NCI-H748 treated with DMSO at 0.1 percent for 48 hours (cell line): Measurements from ENCODE around the gene DPEP1.

Source experiments
- DNase-seq: peaks from one replicate; lab custom pipeline; 2025; lab: John Stamatoyannopoulos, UW

DPEP1 gene

DNA sequence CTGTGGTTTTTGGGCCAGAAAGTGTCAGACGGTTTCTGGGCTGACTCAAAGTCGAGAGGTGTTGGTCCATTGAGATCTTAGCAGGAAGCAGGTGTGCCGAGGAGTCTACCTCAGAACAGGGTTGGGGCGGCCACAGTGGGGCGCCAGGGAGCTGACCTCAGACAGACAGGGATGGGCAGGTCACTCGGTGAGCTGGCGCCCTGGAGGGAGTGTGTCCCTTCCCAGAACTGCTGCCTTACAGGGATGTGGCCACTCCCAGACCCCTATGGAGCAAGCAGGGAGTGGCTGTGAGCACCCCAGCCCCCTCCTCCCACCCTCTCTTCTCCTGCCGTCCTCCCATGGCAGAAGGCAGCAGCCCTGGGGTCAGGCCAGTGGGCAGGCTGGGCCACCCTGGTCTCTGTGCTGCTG is 14.0 kb upstream of the DPEP1 start:
- no peak for DNase-seq

DNA sequence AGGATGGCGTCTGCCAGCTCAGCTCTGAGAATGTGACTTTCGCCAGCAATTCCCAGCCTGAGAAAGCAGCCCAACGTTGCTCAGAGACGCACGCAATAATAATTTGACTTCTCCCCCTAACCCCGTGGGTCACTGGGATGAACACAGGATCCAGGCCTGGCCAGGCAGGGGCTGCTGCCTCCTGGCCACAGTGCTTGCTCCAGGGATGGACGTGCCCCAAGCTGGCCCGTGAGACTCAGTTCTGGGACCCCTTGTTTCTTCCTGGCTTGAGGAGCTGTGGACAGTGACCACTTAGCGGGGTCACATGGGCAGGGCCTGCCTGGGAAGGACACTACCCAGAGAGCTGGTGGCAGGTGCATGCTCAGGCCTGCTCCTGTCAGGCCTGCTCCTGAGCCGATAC is 13.5 kb upstream of the DPEP1 start:
- DNase-seq, result no peak

DNA sequence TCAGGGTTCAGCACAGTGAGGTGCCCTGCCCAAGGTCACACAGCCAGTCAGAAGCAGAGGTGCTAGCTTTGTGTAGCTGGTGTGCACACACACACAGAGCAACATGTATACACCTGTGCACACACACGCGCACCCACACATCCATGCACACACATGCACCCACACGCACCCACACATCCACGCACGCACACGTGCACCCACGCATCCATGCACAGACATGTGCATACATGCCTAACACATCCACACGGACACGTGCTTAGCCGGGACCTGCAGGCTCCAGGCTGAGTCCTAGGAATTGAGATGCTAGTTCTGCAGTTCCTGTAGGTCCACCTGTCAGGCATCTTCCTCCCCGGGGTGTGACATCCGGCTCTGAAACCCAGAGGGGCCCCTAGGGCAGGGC is 13.0 kb upstream of the DPEP1 start:
- DNase-seq, result no peak

DNA sequence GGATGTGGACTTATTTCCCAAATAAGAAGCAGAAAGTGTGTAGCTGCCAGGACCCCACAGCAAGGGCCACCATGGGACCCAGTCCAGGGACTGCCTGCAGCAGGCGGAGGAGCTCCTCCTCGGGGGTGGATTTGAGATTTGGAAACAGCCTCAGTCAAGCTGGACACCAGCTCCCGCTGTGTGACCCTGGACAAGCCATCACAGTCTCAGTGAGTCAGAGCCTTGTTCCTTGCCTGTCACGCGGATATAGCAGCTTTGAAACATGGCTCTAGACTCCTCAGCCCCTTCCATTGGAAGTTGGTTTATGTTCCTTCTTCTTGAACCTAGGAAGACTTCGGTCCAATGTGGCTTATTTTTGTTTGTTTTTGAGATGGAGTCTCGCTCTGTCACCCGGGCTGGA is 12.5 kb upstream of the DPEP1 start:
- DNase-seq, result no peak

GRCh38 chr16:89601906-89602272 is 11.6 kb upstream of the DPEP1 start:
- DNase-seq, result no peak

GRCh38 chr16:89602273-89602951 is 11.0 kb upstream of the DPEP1 start:
- peak; percentile 3 for DNase-seq

DNA sequence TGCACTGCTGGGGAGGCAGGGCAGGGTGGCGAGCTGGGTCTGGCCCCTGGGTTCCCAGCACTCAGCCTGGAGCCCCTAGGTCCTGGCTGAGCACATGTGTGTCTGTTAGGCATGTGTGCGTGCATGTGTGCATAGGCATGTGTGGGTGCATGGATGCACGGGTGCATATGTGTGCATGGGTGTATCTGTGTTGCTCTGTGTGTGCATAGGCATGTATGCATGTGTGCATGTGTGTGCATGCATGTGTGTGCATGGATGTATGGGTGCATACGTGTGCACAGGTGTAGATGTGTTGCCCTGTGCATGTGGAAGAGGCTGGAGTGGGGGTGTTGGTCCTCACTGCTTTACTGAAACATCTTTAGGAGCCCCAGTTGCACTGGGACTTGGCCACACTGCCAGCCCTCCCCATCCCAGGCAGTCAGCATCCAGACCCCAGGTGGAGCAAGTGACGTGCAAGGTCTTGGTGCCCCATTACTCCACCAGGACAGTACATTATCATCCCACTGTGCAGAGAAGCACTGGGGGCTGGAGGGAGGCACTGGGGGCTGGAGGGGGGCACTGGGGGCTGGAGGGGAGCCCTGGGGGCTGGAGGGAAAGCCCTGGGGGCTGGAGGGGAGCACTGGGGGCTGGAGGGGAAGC is 10.4 kb upstream of the DPEP1 start:
- DNase-seq, result no peak

DNA sequence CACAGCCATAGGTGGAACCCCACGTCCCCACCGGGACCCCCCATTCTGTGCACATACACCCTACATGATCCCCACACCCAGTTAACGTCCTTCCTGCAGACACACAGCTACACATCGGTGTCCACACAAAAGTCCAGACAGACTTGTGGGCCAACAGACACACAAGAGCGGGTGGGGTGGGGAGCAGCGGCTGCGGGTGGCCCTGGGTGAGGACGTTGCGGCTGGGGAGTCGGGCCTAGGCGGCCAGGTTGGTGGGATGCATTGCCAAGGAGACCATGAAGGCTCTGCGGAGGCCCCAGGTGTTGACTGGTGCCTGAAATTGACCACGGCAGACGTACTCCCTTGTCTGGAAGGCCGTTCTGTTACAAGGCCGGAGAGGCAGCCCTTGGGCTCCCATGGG is 8.7 kb upstream of the DPEP1 start:
- no peak for DNase-seq

DNA sequence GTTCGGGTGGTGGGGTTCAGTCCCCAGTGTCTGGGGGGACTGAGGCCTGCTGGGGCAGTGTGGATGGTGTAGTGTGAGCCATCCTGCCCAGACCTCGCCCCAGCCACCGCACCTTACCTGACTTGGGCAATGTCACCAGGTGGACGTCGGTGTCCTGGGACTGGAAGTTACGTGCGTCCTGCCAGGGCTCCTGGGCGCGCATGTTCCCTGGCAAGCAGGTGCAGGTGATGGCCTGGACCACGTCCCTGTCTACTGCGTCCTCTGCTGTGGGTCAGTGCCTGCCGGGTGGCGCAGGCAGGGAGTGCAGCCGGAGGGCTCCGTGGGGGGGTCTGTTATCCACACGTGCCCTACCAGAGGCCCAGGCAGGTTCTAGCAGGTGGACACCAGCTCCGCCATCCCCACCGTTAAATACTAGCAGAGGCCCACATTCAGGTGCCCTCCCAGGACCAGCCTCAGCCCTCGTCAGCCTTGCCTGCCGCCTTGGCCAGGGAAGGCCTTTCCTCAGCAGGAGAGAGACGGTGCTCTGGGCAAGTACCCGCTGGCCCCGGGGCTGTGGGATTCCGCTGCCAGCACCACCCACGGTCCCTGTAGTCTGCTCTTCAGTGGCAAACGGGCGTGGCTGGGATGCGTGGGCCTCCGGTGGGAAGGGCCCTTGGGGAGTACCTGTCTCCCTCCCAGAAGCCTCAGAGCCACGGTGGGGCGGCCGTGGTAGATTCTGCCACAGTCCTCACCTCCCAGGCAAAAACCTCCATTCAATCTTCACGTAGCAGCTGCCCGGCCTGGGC is 8.1 kb upstream of the DPEP1 start:
- DNase-seq, result no peak

- no peak for DNase-seq
Measured at GRCh38 chr16:89606006-89606405, 7.4 kb upstream of the DPEP1 start.

- no peak for DNase-seq
Measured at GRCh38 chr16:89607453-89607852, 6.0 kb upstream of the DPEP1 start.

DNA sequence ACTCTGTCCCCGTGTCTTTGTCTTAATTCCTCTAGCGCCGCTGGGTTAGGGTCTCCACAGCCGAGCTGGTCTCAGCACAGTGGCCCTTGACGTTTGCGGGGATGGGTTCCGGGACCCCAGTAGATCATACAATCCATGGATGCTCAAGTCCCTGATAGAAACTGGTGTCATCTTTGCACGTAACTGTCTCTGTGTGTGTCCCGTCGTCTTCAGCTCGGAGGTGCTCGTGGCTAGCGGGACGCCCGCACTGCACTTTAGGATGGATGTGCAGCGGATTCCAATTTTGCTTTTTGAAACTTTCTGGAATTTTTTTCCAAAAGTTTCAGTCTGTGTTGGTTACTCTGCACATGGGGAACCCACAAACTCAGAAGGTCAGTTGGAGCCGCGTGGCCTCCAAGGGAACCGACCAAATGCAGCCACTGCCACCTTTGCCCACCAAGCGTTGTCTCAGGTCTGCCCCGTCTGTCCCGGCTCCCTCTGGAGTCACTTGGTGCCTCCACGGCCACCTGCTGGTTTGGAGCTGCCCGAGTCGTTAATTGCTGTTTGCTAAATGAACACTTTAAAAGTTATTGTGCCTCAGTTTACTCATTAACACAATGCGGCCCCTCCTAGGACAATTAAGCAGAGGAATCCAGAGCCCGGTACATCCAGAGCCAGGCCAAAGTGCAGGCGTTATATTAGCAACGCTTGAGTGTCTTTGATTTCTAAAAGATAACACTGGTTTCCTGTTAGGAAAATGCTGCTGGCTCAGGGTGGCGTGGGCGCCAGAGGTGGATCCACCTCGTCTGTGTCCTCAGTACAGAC is 5.3 kb upstream of the DPEP1 start:
- no peak for DNase-seq

GRCh38 chr16:89610108-89610453 is 3.4 kb upstream of the DPEP1 start:
- no peak for DNase-seq

DNA sequence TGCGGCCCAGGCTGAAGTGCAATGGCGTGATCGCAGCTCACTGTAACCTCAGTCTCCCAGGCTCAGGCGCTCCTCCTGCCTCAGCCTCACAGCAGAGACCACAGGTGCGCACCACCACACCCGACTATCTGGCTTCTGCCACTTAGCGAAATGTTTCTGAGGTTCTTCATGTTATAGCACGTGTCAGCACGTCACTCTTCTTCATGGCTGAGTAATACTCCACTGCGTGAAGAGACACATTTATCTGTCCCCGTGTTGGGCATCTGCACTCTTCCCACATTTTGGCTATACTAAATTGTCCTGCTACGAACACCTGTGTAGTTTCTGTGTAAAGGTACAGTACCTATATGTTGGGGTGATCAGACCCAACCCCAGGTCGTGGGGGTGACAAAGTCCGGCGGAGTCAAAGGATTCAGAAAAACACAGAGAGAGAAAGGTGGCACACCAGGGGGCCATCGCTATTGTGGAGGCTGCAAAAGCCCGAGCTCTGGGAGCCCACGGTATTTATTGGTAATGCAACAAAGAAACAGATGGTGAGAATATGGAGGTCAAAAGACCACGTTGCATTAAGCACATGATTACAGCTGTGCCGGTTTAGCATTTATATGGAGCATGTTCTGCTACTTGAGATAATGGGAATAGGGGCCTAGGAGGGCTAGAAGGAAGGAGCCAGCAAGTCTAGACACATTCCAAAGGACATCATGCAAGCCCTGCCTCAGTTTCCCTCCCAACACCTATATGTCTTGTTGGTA is 851 bp upstream of the DPEP1 start:
- DNase-seq, result no peak

- no peak for DNase-seq
Measured at GRCh38 chr16:89613954-89614459, 565 bp downstream of the DPEP1 start.

GRCh38 chr16:89615176-89615575 is 1.7 kb downstream of the DPEP1 start:
- DNase-seq, result no peak

GRCh38 chr16:89615596-89616090 is 2.2 kb downstream of the DPEP1 start:
- DNase-seq, result no peak

DNA sequence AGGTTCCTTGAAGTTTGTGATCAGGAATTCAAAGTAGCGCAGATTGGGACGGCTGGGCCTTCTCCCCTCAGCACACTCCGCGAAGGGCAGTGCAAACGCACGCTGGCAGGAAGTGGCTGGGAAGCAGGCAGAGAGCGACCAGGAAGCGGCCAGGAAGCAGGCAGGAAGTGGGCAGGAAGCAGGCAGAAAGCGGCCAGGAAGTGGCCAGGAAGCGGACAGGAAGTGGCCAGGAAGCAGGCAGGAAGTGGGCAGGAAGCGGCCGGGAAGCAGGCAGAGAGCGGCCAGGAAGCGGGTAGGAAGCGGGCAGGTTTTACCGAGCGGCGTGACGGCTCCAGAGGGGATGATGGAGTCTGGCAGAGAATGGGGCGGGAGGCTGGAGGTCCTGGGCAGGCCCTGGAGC is 3.2 kb downstream of the DPEP1 start:
- DNase-seq, result no peak

- DNase-seq, result no peak
Measured at GRCh38 chr16:89617036-89617435, 3.6 kb downstream of the DPEP1 start.

- DNase-seq, result no peak
Measured at GRCh38 chr16:89618109-89618998, 4.9 kb downstream of the DPEP1 start.
